Fibroblast of lung (primary cell): ENCODE data around the gene GM2A.

Experiments
- EZH2 ChIP-seq: IDR thresholded peaks from 2 replicates; pipeline ENCODE4 v1.5.1; 2012; ENCODE audit warnings: low read length, control low read depth, mild to moderate bottlenecking; ENCODE audit errors: missing control alignments
- TF ChIP-seq, protein P1 (sequence below), 2 donors: IDR thresholded peaks in 1 of 2; conservative IDR thresholded peaks in 1 of 2; 1 replicate in 1 of 2; 2 replicates in 1 of 2; pipeline ENCODE4 v1.5.1; 2011 to 2012; ENCODE audit warnings: low read length in 2 of 2, control low read depth in 1 of 2, inconsistent platforms in 1 of 2, low read depth in 1 of 2, mild to moderate bottlenecking in 1 of 2

DNA sequence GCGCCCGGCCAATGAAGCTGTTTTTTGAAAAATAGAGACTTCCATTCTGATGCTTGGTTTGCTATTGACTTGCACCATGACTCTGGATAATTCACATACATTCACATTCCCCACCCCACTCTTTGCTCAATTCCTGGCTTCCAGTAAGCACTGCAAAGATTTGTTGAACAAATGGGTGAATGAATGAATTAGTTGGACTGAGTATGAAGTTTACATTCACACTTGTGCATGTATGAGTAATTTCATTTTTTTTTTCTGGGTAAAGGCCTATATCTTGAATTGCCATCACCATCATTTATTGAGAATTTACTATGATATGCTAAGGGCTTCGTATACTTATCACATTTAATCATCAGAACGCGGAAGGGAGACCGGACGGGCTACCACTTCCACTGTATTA, 15.3 kb upstream of the GM2A start:
- TF ChIP-seq, protein P1, sequence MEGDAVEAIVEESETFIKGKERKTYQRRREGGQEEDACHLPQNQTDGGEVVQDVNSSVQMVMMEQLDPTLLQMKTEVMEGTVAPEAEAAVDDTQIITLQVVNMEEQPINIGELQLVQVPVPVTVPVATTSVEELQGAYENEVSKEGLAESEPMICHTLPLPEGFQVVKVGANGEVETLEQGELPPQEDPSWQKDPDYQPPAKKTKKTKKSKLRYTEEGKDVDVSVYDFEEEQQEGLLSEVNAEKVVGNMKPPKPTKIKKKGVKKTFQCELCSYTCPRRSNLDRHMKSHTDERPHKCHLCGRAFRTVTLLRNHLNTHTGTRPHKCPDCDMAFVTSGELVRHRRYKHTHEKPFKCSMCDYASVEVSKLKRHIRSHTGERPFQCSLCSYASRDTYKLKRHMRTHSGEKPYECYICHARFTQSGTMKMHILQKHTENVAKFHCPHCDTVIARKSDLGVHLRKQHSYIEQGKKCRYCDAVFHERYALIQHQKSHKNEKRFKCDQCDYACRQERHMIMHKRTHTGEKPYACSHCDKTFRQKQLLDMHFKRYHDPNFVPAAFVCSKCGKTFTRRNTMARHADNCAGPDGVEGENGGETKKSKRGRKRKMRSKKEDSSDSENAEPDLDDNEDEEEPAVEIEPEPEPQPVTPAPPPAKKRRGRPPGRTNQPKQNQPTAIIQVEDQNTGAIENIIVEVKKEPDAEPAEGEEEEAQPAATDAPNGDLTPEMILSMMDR (conservative IDR thresholded peaks at IDR 0.05 in 1 of 2, IDR thresholded peaks at IDR 0.05 in 1 of 2; ENCODE audit: low read depth in 1 of 2, low read length in 2 of 2), result no peak
- TF ChIP-seq EZH2, result no peak
